ENCODE data around the gene FBLIM1.
"Not testable (repeated sequence)": the region's sequence is repeated elsewhere in the genome, so short reads cannot be mapped to it uniquely, and the experiment has no call there.

Gene FBLIM1

GRCh38 chr1:15788624-15789301 is 30.2 kb downstream of the FBLIM1 start:
- no peak overlapping the region for H3K27ac ChIP-seq (ENCODE audit: low read length)
- no peak overlapping the region for H3K9ac ChIP-seq (ENCODE audit: low read length)
- H3K27me3 ChIP-seq (ENCODE audit: control insufficient read depth, insufficient read depth, low read length), result no peaks in the 10 kb centered on the region
- no peak overlapping the region for H3K4me3 ChIP-seq (ENCODE audit: low read length)
- H3K9me3 ChIP-seq (ENCODE audit: control insufficient read depth, low read depth, low read length), result no peaks in the 10 kb centered on the region
- no peaks in the 10 kb centered on the region for H3K4me1 ChIP-seq (ENCODE audit: control insufficient read depth, low read depth, low read length)
- H3K36me3 ChIP-seq (ENCODE audit: control insufficient read depth, low read depth, low read length), result peaks cover 13% of the 10 kb centered on the region

DNA sequence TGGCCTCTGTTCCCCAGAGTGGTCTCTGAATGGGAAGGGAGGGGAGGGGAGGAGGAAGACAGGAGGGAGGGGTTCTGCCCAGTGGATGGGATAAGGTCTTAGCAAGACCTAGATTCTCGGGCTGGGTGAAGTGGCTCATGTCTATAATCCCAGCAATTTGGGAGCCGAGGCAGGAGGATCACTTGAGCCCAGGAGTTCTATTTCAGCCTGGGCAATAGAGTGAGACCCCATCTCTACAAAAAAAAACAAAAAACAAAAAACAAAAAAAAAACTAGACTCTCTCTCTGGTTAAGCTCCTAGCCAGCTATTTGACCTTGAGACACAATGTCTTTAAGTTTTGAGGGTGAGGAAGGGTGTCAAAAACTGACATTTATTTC is 37.5 kb downstream of the FBLIM1 start:
- peaks cover 10% of the 10 kb centered on the region for H3K4me1 ChIP-seq (ENCODE audit: control insufficient read depth, low read depth, low read length)
- no peaks in the 10 kb centered on the region for H3K27me3 ChIP-seq (ENCODE audit: control insufficient read depth, insufficient read depth, low read length)
- H3K9ac ChIP-seq (ENCODE audit: low read length), result no peak overlapping the region
- H3K27ac ChIP-seq (ENCODE audit: low read length), result no peak overlapping the region
- no peaks in the 10 kb centered on the region for H3K36me3 ChIP-seq (ENCODE audit: control insufficient read depth, low read depth, low read length)
- H3K9me3 ChIP-seq (ENCODE audit: control insufficient read depth, low read depth, low read length), result no peaks in the 10 kb centered on the region
- H3K4me3 ChIP-seq (ENCODE audit: low read length), result no peak overlapping the region

DNA sequence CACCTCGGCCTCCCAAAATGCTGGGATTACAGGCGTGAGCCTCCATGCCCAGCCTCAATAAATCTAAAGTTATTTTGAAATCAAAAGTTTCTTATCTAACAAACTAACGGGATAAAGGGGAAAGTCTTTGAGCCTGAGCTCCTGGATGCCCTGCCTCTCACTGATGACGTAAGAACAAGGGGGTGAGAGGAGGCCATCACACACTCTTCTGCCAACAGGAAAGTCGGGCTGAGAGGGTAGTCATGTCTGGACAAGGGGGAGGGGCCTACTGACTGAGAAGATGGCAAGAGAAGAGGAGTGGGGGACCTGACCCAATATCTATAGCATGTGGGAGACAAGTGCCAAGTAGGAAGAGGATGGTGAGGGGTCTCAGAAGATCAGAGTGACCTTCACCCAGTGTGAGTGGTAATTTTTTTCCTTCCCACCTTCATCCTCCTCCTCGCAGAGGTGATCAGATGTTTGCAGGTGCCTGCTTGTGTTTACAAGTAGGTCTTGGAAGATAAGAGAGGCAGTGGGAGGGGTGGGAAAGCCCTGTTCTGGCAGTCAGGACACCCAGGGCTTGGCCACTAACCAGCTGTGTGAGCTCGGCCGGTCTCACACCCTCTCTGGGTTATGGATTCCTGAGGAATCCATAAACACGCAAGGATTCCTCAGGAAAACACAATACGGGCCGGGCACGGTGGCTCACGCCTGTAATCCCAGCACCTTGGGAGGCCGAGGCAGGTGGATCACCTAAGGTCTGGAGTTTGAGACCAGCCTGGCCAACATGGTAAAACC is 39.2 kb downstream of the FBLIM1 start:
- no peaks in the 10 kb centered on the region for H3K36me3 ChIP-seq (ENCODE audit: control insufficient read depth, low read depth, low read length)
- no peak overlapping the region for H3K9ac ChIP-seq (ENCODE audit: low read length)
- H3K27me3 ChIP-seq (ENCODE audit: control insufficient read depth, insufficient read depth, low read length), result no peaks in the 10 kb centered on the region
- peaks cover 10% of the 10 kb centered on the region for H3K4me1 ChIP-seq (ENCODE audit: control insufficient read depth, low read depth, low read length)
- H3K27ac ChIP-seq (ENCODE audit: low read length), result no peak overlapping the region
- H3K4me3 ChIP-seq (ENCODE audit: low read length), result no peak overlapping the region
- H3K9me3 ChIP-seq (ENCODE audit: control insufficient read depth, low read depth, low read length), result no peaks in the 10 kb centered on the region

GRCh38 chr1:15799004-15799867 is 40.6 kb downstream of the FBLIM1 start:
- Histone ChIP-seq H3K9me3 (ENCODE audit: control insufficient read depth, low read depth, low read length) (no peaks in the 10 kb centered on the region), H3K27ac (ENCODE audit: low read length) (no peak overlapping the region), H3K4me1 (ENCODE audit: control insufficient read depth, low read depth, low read length) (peaks cover 10% of the 10 kb centered on the region)

DNA sequence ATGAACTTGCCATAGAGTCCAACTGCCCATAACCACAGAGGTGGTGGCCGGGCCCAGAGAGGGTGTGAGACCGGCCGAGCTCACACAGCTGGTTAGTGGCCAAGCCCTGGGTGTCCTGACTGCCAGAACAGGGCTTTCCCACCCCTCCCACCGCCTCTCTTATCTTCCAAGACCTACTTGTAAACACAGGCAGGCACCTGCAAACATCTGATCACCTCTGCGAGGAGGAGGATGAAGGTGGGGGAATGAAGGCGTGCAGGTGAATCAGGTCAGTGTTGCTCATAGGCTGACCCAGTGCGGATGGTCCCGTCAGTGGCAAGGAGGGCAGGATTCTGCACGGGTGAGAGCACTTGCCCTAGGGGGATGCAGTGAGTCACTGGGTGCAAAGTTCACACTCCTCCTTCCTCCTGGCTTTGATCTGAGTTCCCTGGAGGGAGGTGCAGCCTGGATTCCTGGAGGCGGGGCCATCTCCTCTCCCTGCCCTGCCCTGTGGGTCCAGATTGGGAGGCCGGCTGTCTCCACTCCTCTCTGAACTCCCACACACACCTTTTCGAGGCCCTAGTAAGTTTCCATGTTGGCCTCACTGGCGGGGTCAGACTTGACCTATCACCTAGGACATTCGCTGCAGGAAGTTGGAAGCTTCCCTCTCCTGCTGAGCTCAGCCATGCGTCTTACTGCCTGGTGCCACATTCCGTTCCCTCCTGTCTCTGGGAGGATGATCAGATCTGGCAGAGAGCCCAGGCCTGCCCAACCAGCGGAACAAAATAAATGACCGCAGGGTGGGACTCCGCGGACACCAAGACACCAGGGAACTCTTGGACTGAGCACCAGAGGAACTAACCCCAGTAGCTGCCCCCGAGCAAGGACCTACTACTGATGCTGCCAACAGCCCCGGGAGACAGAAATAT is 41.6 kb downstream of the FBLIM1 start:
- no peak overlapping the region for H3K4me3 ChIP-seq (ENCODE audit: low read length)
- H3K9ac ChIP-seq (ENCODE audit: low read length), result no peak overlapping the region
- H3K27ac ChIP-seq (ENCODE audit: low read length), result no peak overlapping the region
- H3K9me3 ChIP-seq (ENCODE audit: control insufficient read depth, low read depth, low read length), result no peaks in the 10 kb centered on the region
- no peaks in the 10 kb centered on the region for H3K27me3 ChIP-seq (ENCODE audit: control insufficient read depth, insufficient read depth, low read length)
- no peaks in the 10 kb centered on the region for H3K36me3 ChIP-seq (ENCODE audit: control insufficient read depth, low read depth, low read length)
- peaks cover 10% of the 10 kb centered on the region for H3K4me1 ChIP-seq (ENCODE audit: control insufficient read depth, low read depth, low read length)

More at GRCh38 chr1:15799004-15799867, 40.6 kb downstream of the FBLIM1 start:
- Histone ChIP-seq H3K9ac (ENCODE audit: low read length) (no peak overlapping the region), H3K4me3 (ENCODE audit: low read length) (no peak overlapping the region), H3K27me3 (ENCODE audit: control insufficient read depth, insufficient read depth, low read length) (no peaks in the 10 kb centered on the region), H3K36me3 (ENCODE audit: control insufficient read depth, low read depth, low read length) (no peaks in the 10 kb centered on the region)

- no peak overlapping the region for H3K9ac ChIP-seq (ENCODE audit: low read length)
- H3K9me3 ChIP-seq (ENCODE audit: control insufficient read depth, low read depth, low read length), result no peaks in the 10 kb centered on the region
- H3K27ac ChIP-seq (ENCODE audit: low read length), result no peak overlapping the region
- no peak overlapping the region for H3K4me3 ChIP-seq (ENCODE audit: low read length)
- H3K4me1 ChIP-seq (ENCODE audit: control insufficient read depth, low read depth, low read length), result peaks cover 10% of the 10 kb centered on the region
- no peaks in the 10 kb centered on the region for H3K27me3 ChIP-seq (ENCODE audit: control insufficient read depth, insufficient read depth, low read length)
- H3K36me3 ChIP-seq (ENCODE audit: control insufficient read depth, low read depth, low read length), result no peaks in the 10 kb centered on the region
Observed at GRCh38 chr1:15802234-15802965, 43.8 kb downstream of the FBLIM1 start.

DNA sequence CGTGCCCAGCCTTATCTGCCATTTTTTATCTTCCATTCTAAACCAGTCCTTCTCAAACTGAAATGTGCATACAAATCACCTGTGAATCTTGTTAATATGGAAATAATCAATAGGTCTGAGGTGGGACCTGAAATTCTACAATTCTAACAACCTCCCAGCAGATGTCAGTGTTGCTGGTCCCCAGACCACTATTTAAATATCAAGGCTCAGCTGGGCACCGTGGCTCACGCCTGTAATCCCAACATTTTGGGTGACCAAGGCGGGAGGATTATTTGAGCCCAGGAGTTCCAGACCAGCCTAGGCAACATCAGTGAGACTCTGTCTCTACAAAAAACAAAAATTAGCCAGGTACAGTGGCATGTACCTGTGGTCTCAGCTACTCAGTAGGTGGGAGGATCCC is 44.8 kb downstream of the FBLIM1 start:
- H3K27ac ChIP-seq (ENCODE audit: low read length), result no peak overlapping the region
- H3K27me3 ChIP-seq (ENCODE audit: control insufficient read depth, insufficient read depth, low read length), result no peaks in the 10 kb centered on the region
- H3K4me1 ChIP-seq (ENCODE audit: control insufficient read depth, low read depth, low read length), result peaks cover 10% of the 10 kb centered on the region

DNA sequence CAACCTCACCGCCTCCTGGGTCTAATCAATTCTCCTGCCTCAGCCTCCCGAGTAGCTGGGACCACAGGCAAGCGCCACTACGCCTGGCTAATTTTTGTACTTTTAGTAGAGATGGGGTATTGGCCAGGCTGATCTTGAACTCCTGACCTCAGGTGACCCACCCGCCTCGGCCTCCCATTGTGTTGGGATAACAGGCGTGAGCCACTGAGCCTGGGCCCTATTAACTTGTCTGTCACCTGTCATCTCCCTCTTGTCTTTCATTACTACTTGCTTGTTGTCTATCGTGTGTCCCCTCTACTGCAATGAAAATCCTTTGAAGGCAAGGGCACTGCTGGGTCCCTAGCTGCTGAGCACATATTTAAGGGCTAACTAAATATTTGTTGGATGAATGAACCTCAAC is 45.5 kb downstream of the FBLIM1 start:
- Histone ChIP-seq H3K27ac (ENCODE audit: low read length) (no peak overlapping the region), H3K4me1 (ENCODE audit: control insufficient read depth, low read depth, low read length) (peaks cover 10% of the 10 kb centered on the region), H3K9me3 (ENCODE audit: control insufficient read depth, low read depth, low read length) (no peaks in the 10 kb centered on the region), H3K36me3 (ENCODE audit: control insufficient read depth, low read depth, low read length) (no peaks in the 10 kb centered on the region), H3K4me3 (ENCODE audit: low read length) (no peak overlapping the region), H3K9ac (ENCODE audit: low read length) (no peak overlapping the region), H3K27me3 (ENCODE audit: control insufficient read depth, insufficient read depth, low read length) (no peaks in the 10 kb centered on the region)

More for the DNA sequence above, 44.8 kb downstream of the FBLIM1 start:
- no peak overlapping the region for H3K4me3 ChIP-seq (ENCODE audit: low read length)
- no peaks in the 10 kb centered on the region for H3K9me3 ChIP-seq (ENCODE audit: control insufficient read depth, low read depth, low read length)
- no peaks in the 10 kb centered on the region for H3K36me3 ChIP-seq (ENCODE audit: control insufficient read depth, low read depth, low read length)
- H3K9ac ChIP-seq (ENCODE audit: low read length), result no peak overlapping the region

GRCh38 chr1:15807121-15807520 is 48.5 kb downstream of the FBLIM1 start:
- H3K27me3 ChIP-seq (ENCODE audit: control insufficient read depth, insufficient read depth, low read length), result no peaks in the 10 kb centered on the region
- no peaks in the 10 kb centered on the region for H3K36me3 ChIP-seq (ENCODE audit: control insufficient read depth, low read depth, low read length)
- H3K9ac ChIP-seq (ENCODE audit: low read length), result no peak overlapping the region
- no peaks in the 10 kb centered on the region for H3K4me1 ChIP-seq (ENCODE audit: control insufficient read depth, low read depth, low read length)
- H3K9me3 ChIP-seq (ENCODE audit: control insufficient read depth, low read depth, low read length), result no peaks in the 10 kb centered on the region
- no peak overlapping the region for H3K4me3 ChIP-seq (ENCODE audit: low read length)
- H3K27ac ChIP-seq (ENCODE audit: low read length), result no peak overlapping the region

DNA sequence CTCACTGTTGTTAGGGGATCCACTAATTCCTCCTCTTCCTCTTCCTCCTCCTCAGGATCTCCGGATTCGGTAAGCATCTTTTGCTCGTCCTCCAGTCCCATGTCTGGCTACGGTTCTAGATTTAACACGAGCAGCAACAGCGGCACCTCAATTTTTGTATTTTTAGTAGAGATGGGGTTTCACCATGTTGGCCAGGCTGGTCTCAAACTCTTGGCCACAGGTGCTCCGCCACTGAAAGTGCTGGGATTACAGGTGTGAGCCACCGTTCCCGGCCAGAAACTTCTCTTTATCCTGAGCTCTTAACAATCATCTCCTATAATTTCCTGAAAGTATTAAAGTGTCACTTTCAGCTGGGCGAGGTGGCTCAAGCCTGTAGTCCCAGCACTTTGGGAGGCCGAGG is 49.0 kb downstream of the FBLIM1 start, which contains the start of gene UQCRHL:
Gene UQCRHL (minus strand): TSS at position 101 of the 400 bp plus-strand sequence. CDS start 0 bp downstream, at position 101.
- H3K9ac ChIP-seq (ENCODE audit: low read length); H3K9me3 ChIP-seq (ENCODE audit: control insufficient read depth, low read depth, low read length): not testable (repeated sequence)

More for the DNA sequence above, 49.0 kb downstream of the FBLIM1 start, which contains the start of gene UQCRHL:
- not testable (repeated sequence) for H3K36me3 ChIP-seq (ENCODE audit: control insufficient read depth, low read depth, low read length); H3K27me3 ChIP-seq (ENCODE audit: control insufficient read depth, insufficient read depth, low read length); H3K4me1 ChIP-seq (ENCODE audit: control insufficient read depth, low read depth, low read length); H3K27ac ChIP-seq (ENCODE audit: low read length); H3K4me3 ChIP-seq (ENCODE audit: low read length)

Data from iPS-18a (cell line).